DMS 273 treated with DMSO at 0.1 percent for 48 hours (cell line): ENCODE measurements around the gene PBX1.
"Not testable (repeated sequence)": the region's sequence is repeated elsewhere in the genome, so short reads cannot be mapped to it uniquely, and the experiment has no call there.

Experiments used
- DNase-seq: peaks from one replicate; lab custom pipeline; 2025; lab: John Stamatoyannopoulos, UW

Gene PBX1

DNA sequence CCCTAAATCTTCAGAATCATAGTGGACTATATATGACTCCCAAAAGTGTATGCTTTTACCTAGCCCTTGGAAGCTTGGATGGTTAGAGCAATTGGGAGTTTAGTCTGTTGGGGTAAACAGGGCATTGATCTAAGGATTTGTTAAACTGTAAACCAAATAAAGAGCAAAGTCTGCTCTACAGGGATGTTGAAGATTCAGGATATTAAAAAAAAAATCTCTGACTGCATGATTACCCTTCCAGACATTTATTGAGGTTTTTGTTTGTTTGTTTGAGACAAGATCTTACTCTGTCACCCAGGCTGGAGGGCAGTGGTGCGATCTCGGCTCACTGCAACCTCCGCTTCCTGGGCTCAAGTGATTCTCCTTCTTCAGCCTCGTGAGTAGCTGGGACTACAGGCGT, 31.6 kb downstream of the PBX1 start:
- DNase-seq: no peak

DNA sequence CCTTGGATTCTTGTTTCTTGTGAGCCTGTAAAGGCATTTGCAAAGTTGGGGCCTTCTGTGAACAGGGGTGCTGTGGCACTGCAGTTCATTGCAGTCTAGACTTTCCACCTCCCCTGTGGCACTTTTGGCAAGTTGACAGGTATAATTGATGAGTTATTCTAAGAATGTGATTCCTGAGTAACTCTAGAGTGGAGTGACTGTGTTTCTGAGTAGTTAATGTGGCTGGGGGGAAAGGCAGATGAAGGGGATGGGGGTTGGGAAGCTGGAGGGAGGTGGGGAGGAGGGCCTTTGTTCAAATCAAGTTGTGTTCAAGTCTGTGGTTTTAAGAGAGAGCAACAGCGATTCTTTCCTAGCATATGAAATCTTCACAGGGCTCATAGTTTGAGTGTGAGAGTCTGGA, 32.9 kb downstream of the PBX1 start:
- DNase-seq: no peak

DNA sequence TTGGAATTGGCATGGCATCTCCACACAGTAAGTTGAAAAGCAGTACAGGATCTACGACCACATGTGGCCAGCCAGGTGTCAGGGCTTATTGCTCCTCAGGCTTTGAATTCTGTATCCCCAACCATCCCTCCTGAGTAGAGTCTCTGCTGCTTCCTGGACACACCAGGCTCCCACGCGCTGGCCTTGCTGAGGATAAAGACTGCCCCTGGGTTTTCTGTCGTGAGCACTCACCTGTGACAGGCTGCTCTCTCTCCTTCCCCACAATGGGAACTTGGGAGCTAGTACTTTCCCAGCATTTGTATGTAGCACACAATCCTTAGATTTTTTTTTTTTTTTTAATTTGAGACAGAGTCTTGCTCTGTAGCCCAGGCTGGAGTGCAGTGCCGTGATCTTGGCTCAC, 33.6 kb downstream of the PBX1 start:
- DNase-seq: no peak

DNA sequence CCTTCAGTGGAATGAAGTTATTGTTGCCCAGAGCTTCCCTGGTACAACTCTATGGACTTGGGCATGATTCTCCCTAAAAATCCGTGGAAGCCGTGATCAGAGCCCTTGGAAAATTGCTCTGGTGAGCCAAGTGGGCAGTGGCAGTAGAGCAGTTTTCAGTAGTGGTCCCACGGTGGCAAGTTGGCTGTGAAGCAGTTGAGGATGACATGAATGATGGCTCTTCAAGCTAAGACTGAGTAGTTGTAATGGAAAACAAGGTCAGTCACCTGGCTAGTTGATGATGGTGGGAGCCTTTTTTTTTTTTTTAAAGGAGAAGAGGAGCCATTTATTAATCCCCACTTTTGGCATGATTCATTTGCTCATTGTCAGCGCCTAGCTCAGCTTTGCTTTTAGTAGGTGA, 36.2 kb downstream of the PBX1 start:
- no peak for DNase-seq

DNA sequence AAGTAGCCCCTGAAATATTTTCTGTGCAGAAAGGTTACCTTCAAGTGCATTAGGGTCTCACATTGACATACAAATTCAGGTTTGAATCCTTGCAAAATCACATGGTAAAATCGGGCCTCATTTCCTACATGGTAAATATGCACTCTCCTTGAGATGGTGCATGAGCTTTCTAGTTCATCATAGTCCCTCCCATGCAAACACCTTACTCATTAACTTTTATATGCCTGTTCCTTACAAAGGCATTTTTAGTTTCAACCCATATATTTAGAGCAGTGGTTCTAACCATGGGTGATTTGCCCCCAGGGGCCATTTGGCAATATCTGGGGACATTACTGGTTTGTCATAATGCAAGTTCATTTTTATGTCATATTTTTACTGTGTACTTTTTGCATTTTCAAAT, 37.2 kb downstream of the PBX1 start:
- no peak for DNase-seq

DNA sequence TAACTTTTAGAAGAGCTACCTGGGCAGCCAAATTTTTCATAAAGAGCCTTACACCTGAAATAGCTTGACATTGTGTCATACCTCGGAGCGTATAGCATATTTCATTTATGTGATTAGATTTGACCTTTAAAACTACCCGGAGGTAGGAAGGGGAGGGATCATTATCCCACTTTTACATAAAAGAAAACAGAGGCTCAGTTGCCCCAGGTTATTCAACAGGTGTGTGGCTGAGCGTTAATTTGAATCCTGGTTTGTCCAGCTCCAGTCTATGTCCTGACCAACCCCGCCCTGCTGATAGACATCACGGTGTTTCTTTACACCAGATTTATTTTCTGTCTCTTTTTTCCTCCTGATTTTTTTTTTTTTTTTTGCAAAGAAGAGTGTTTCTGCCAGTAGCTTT, 39.7 kb downstream of the PBX1 start:
- no peak for DNase-seq

DNA sequence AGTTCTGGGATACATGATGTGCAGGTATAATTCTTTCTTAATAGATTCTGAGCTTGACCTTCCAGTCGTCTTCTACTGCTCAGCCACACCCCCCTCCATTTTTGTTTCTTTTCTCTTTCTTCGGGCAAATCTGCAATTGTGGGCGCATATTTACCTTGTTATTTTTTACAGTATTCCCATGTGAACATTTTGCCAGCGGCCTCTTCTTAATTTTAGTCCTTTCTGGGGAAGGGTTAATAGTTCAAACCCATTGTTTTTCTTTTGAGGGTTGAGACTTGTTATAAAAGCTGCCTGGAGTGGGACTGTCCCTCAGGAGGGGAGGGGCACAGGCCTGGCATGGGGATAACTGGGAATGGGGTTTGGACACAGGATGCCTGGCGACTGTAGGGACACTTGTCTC, 40.3 kb downstream of the PBX1 start:
- no peak for DNase-seq

DNA sequence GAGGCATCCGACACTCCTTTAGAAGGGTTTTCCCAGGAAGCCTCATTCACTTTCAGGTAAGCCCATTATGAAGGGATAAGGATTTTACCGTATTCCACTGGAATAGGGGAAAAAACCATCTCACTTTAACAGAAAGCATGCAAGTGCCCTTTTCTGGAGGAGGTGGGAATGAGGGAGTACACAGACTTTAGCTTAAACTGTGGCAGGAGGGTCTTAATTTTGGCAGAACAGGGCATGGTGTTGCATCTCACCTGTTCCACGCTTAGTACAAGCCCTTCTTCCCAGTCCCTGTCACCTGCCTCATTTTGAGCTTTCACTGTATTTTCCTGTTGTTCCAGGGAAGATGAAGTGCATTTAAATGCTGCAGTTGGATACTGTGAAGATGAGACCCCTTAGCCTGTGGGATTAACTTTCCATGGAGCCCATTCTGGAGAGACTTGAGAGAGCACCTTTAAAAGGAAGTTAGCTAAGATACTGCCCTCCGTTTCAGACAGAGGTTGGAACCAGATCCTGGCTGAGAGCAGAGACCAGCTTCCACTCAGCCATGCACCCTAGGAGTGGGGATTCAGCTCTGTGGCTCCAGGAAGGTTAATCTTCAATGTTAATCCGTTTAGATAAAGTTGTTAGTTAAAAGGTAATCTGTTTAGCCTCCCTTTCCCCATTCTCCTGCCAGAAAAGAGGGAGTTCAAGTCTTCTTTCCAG, 42.6 kb downstream of the PBX1 start:
- no peak for DNase-seq

DNA sequence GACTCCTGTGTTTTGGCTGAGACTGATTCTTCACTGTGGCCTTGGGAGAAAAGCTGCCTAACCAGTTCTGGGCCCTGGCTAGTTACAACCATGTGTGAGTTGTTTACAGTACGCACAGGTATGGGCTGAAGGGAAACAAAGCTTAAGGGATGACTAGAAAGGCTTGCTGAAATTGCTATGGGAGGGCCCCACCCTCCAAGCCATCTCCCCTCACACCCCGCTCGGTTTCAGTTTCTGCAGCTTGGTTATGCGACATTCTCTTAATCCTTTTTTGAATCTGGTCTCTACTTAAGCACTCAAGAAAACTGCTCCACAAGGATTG, 43.1 kb downstream of the PBX1 start:
- DNase-seq: no peak

DNA sequence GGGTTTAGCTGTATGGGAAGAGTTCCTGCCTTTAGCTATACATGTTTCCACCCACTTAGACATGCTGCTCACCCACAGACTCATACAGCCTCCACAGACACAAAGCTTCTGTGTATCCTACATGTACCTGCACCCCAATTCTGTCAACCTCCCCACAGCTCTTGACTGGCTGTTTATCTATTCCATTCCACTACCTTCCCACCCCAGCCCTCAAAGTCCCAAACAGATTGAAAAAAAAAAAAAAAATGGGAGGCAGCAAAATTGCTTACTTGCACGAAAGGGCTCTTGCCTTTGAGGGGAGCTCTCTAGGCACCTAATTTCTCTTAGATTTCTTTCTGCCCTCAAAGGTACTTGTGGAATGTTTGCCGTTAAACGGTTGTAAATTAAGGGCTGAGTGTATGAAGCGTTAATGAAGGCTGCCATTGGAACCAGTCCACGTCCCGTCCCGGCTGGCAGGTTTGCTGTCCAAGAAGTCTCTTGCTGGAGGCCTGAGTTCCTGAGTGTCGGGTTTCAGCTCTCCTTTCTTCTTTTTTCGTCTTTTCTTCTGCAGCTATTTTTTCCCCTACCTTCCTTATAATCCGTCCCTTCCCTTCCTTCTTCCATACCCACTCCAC, 43.6 kb downstream of the PBX1 start:
- DNase-seq: peak; percentile 54

DNA sequence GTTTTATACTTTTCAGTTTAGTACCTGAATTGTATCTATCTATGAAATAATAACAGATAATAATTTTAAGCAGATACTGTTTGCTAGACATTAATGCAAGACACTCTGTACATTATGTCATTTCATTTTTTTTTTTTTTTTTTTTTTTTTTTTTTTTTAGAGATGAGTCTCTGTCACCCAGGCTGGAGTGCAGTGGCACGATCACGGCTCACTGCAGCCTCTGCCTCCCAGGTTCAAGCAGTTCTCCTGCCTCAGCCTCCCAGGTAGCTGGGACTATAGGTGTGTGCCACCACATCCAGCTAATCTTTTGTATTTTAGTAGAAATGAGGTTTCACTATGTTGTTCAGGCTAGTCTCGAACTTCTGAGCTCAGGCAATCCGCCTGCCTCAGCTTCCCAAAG, 44.8 kb downstream of the PBX1 start:
- not testable (repeated sequence) for DNase-seq

DNA sequence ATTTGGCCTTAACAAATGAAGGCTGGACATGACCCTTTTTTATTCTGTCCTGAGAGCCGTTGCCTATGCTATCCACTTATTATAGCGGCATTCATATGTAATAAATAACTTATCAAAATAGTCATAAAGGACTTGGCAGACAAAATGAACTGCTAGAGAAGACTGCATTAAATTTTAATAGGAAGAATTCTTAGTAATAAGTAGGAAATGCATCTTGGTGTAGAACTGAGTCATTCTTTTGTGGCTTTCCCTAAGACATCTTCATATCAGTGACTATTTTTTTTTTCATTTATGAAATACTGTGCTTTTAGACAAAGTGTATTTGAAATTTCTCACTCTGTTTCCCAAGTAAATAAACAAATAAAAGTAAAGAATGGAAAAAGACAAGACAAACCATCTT, 45.6 kb downstream of the PBX1 start:
- DNase-seq: no peak

DNA sequence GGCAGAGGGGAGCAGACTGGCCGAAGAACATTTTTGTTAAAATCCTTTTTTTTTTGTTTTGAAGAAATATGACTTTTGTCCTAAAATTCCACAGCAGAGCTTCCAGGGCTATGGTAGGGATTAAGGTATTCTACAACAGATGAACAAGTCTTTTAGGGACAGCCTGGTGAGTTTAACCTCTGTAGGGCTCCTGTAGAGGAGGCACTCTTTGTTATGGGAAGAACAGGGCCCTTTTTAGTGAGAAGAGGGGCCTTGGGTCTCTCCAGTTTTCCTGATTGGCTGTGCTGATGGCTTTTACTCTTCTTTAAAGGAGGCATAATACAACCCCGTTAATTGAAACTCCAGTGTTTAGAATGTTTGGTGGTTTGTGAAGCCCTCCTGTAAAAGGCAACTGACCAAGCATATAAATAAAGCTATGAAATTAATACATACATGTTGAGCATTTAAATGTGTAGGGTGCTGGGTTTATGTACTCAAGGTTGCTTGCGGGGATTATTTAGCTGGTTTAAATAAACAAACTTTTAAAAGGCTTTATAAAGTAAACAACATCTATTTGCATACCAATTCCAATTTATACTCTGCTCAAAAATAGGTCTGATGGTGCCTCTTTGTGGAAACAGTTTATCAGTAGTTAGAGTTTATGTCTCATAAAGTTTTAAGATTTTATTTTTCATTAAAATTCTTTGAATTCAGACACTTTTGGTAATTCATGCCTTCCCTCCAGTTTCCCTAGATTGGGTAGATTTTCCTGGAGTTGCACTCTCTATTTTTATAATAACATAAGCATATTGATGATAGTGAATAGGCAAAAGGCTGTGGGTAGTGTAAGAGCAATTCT, 46.5 kb downstream of the PBX1 start:
- no peak for DNase-seq

DNA sequence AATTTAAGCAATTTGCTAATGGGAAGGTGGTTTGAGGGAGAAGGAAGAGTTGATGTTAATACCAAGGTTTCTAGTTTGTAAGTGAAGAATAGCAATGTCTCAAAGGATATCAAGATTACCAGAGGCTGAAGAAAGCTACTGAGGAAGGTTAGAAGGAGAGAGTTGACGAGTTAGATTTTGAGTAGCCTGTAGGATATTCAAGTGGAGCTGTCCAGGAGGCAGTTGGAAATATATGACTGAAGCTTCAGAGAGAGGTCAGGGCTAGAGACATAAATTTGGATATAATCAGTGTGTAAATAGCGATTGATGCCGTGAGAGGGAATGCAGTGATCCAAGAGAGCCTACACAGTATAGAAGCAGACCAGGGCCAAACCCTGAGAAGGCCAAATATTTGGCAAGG, 48.4 kb downstream of the PBX1 start:
- no peak for DNase-seq

DNA sequence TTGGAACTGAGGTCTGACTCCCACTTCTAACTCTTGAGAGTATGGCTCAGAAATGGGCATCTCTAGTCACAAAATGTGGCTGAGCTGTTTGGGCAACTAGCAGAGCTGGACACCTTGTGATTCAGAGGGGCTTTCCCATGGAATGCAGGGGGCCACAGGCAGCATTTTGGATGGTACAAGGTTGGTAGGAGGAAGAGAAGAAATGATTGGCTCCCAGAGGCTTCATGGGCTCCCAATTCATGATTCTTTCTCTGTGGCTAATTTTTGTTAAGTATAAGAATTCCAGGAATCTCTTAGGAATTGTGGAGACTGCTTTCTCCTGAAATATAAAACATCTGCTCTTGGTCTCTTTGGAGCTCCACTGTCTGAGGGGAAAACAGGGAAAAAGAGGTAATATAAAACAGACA, 49.7 kb downstream of the PBX1 start:
- DNase-seq: no peak

DNA sequence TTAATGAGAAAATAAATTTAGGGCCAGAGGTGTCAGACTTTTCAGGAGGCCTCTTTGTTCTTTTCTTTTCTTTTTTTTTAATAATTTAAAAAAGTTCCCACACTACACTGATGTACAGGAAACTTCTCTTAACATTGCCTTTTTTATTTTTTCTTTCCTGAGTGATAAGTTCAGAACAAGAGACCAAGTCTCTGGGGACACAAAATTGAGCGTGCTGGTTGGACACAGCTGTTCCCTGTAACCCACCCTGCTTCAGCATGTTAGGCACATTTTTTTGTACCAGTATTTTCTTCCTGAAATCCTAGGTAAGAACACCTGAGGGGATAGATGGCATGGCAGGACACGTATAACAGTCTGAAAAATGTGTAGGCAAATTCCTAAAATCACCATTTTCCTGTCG, 50.1 kb downstream of the PBX1 start:
- no peak for DNase-seq

DNA sequence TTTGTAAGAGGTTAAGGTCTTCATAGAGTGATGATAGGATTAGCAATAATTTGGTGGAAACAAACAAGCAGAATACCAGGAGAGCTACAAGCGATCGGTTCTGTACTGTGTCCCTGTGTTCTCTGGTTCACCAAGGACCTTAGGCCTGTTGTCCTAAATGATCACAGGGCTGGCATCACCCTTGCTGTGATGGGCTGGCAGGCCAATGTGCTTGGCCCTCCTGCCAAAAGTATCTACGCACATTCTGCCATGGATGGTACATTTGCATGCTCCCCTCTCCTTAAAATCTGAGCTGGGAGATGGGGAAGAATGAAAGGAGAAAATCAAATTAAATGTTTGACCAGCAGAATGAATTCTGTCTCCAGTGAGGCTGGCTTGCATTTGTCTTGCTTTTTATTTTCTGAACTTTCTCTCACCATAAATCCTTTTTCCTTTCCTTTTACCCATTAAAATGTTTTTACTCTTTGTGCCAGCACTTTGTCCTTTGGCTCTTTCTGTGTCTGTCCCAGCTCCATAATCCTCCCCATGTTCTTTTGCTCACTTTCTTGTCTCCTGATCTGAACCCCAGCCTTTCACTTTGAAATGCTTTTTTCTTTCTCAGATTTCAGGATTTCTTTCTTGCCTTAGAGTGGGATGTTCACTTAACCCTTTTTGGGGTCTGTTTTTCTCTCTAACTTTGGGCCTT, 51.7 kb downstream of the PBX1 start:
- DNase-seq: no peak

DNA sequence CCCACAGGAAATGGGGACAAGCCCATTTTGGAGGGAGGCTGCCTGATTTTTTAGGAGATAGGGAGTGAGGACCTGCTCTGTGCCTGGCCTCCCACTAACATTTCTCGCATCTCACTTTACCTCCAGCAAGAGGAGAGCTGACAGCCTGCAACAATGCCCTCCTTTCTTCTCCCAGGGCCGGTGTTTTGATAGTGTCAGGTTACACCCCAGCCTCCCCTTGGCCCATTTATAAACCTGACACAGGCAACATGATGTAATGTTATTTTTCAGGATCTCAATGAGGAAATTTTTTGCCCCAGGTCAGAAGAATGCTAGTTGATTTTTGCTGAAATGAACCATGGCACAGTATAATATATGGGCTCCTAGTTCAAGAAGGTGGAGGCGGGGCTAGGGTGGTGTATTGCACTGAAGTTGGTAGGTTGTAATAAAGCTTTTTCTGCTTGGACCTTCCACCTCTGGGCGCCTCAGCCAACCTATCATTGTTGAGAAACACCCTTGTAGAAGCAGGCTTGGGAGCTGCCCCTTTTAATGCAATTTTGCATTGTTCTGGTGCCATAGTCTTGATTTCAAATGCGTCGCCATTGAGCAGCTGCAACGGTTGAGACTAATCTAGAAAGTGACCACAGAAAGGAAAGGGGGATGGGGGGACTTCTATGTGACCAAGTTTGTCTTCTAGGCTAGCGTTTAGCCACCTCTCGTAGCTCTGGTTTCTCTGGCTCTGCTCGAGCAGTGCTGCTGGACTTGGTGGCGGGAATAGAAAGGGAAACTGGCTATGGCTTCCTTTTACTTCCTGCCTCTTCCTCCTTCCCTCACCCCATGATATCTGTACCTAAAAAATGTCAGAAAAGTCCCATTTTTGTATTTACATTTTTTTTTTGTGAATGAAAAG, 53.0 kb downstream of the PBX1 start:
- DNase-seq: peak; percentile 57

DNA sequence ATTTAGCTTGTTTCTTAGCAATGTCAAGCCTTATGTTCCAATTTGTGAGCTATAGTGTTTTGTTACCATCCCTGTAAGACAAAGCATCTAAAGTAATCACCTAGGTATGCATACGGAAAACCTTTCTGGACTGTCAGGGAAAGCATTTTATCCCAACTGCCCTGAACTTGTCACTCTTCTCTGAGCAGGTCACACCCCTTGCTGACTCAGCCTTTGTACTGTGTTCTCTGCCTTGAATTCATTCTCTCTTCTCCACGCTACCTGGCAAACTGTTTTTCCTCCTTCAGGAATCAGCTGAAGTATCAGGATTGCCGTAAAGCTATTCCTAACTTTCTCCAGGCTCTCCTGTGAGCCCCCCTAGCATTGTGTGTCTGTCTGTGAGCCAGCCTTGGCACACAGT, 54.2 kb downstream of the PBX1 start:
- no peak for DNase-seq

DNA sequence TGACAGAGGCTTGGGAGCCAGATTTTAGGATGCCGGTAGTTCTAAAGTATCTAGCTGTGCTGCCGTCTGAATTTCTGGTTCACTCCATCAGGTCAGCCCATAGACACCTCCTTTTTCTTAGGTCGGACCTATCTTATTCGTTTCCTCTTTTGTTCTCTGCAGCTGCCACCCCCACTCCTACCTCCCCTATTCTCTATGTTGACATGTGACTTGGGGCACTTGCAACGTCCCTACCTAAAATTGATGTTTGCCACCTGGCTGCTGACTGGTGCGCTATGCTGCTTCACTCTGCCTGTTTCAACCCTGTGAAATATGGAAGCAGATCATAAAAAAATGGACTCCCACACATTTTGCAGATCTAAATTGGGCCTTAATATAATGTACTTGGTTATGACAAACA, 55.3 kb downstream of the PBX1 start:
- DNase-seq: no peak

DNA sequence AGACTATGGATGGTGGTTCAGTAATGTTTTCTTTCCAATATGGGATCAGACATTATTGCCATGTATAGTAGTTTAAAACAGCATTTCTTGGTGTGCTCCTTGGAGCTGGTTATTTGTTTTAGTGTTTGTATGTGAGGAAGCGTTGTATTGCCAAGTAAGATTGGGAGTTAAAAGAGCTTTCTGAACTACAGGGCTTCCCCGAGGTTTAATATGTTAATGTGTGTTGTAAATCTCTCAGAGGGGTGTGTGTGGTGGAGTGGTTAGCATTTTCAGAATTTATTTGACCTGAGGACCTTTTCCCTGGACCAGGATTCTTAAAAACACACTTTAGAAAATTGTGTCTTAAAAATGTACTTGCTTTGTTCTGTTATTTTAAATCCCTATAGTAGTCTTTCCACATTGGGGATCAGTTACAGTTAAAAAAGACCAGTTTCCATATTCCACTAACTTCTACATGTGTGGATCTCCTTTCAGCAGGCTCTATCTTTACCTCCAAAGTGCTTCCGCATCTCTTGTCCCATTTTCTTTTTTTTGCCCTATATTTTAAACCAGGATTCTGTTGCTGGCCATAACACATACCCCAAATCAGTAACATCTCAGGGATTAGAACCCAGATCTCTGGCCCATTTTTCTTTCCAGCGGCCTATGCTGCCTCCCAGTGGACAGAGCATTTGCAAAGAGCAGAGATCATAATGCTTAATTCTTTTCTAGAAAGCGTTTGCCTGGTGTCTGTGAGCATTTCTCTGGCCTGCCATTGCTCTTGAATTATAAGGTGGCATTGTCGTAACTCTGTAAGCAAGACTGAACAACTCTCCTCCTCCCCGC, 58.6 kb downstream of the PBX1 start:
- DNase-seq: no peak
